ENCODE measurements around the gene HOXD10. TPM values are rescaled to one million over a fixed set of nuclear protein-coding genes. Genes with fewer than 3 reads are reported as not detected.

HOXD10 gene
- total RNA-seq, 1 donor from 2014 or later, result 19.6 TPM

GRCh38 chr2:176167398-176167797 is 50.8 kb downstream of the HOXD10 start:
- Histone ChIP-seq H3K27ac (no peak overlapping the region), H3K4me3 (no peak overlapping the region), H3K4me1 (peaks cover 9% of the 10 kb centered on the region), H3K36me3 (no peaks in the 10 kb centered on the region), H3K27me3 (peaks cover 17% of the 10 kb centered on the region), H3K9me3 (no peaks in the 10 kb centered on the region)
- DNase-seq (ENCODE audit: extremely low spot score in 2 of 2), result no peak
- no peak for TF ChIP-seq CTCF (IDR thresholded peaks at IDR 0.05)
- no peak for TF ChIP-seq POLR2AphosphoS5 (IDR thresholded peaks at IDR 0.05; ENCODE audit: insufficient read depth in 1 of 2, low read depth in 1 of 2)
- TF ChIP-seq POLR2A (IDR thresholded peaks at IDR 0.05), result no peak
- intact Hi-C loops (cut with DNase I), result no loop called here

- Histone ChIP-seq H3K4me3 (no peak overlapping the region), H3K27me3 (peaks cover 16% of the 10 kb centered on the region), H3K4me1 (peaks cover 9% of the 10 kb centered on the region), H3K36me3 (no peaks in the 10 kb centered on the region), H3K27ac (no peak overlapping the region), H3K9me3 (no peaks in the 10 kb centered on the region)
- no peak for TF ChIP-seq CTCF (IDR thresholded peaks at IDR 0.05)
- TF ChIP-seq POLR2AphosphoS5 (IDR thresholded peaks at IDR 0.05; ENCODE audit: insufficient read depth in 1 of 2, low read depth in 1 of 2), result no peak
- TF ChIP-seq POLR2A (IDR thresholded peaks at IDR 0.05), result no peak
- intact Hi-C loops (cut with DNase I), result no loop called here
- DNase-seq (ENCODE audit: extremely low spot score in 2 of 2), result no peak
Observed at GRCh38 chr2:176169181-176169580, 52.6 kb downstream of the HOXD10 start.

MicroRNA genes within 50 kb of the gene (microRNA counts, 767-probe panel; counts per million panel counts)
- 5,357 to 5,713 counts per million in 2 donors for microRNA hsa-miR-10b-5p

Small RNA genes within 50 kb of the gene (microRNA-seq; reads per million reads assigned to microRNA genes)
- gene MIR10B (ENCODE audit: borderline number of aligned reads, borderline replicate concordance), result 8,714 reads per million, percentile 93 among the genes with 10 or more reads in this experiment

Small RNA genes within 50 kb of the gene (small RNA-seq; reads per million reads assigned to genes)
- 239,578 reads per million, percentile 100 among the genes with 10 or more reads in this experiment for gene MIR10B

Other genes starting within 250 kb of the HOXD10 start
- gene LNPK, start 114.5 kb upstream of the HOXD10 start, total RNA-seq, result 32.7 TPM
- gene EVX2, start 32.8 kb upstream of the HOXD10 start, total RNA-seq, result 0.98 TPM
- gene HOXD13, start 24.1 kb upstream of the HOXD10 start, total RNA-seq, result 15.7 TPM
- 1.7 TPM for gene HOXD12, start 17.0 kb upstream of the HOXD10 start, total RNA-seq
- gene HOXD11, start 9.5 kb upstream of the HOXD10 start, total RNA-seq, result 19.4 TPM
- 12.5 TPM for gene HOXD9, start 5.9 kb downstream of the HOXD10 start, total RNA-seq
- 10.3 TPM for gene HOXD8, start 12.9 kb downstream of the HOXD10 start, total RNA-seq
- 4.9 TPM for gene HOXD4, start 34.8 kb downstream of the HOXD10 start, total RNA-seq
- 11.8 TPM for gene HOXD3, start 40.5 kb downstream of the HOXD10 start, total RNA-seq
- gene HOXD1, start 71.9 kb downstream of the HOXD10 start, total RNA-seq, result 1.2 TPM
- 39.3 TPM for gene MTX2, start 152.7 kb downstream of the HOXD10 start, total RNA-seq